ENCODE results near the gene ARF5.

The ARF5 gene

GRCh38 chr7:127578711-127579275 is 9.4 kb upstream of the ARF5 start:
- Histone ChIP-seq H2AFZ (ENCODE audit: low read depth, low read length) (no peak overlapping the region), H3K36me3 (ENCODE audit: insufficient read depth, low read length) (peaks cover 48% of the 10 kb centered on the region), H3K4me1 (ENCODE audit: insufficient read depth, low read length) (peaks cover 14% of the 10 kb centered on the region), H3K4me3 (ENCODE audit: low read length) (no peak overlapping the region), H3K27me3 (ENCODE audit: insufficient read depth, low read length) (no peaks in the 10 kb centered on the region), H3K9me3 (ENCODE audit: low read length) (no peaks in the 10 kb centered on the region)

DNA sequence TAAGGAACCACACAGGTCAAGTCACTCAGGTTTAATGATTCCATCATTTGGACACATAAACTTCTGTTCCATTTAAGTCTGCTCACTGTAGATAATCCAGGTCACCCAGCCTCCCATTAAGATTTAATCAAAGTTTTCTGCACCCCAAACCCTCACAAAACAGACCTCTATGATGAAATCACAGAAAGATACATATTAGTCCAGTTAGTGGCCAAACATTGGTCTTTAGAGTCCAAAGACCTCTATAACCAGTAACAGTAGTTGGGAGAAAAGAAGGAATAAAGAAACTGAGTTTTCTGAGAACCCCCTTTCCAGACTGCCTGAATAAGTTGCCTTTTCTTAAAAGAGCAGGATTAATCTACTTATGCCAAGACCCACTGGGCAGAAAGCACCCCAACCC is 7.6 kb upstream of the ARF5 start:
- Histone ChIP-seq H3K36me3 (ENCODE audit: insufficient read depth, low read length) (peaks cover 51% of the 10 kb centered on the region), H3K4me3 (ENCODE audit: low read length) (no peak overlapping the region), H3K4me1 (ENCODE audit: insufficient read depth, low read length) (peaks cover 26% of the 10 kb centered on the region), H3K9me3 (ENCODE audit: low read length) (no peaks in the 10 kb centered on the region), H2AFZ (ENCODE audit: low read depth, low read length) (no peak overlapping the region), H3K27me3 (ENCODE audit: insufficient read depth, low read length) (no peaks in the 10 kb centered on the region)

GRCh38 chr7:127581716-127582115 is 6.5 kb upstream of the ARF5 start:
- Histone ChIP-seq H3K27me3 (ENCODE audit: insufficient read depth, low read length) (no peaks in the 10 kb centered on the region), H3K4me1 (ENCODE audit: insufficient read depth, low read length) (peaks cover 28% of the 10 kb centered on the region), H3K9me3 (ENCODE audit: low read length) (no peaks in the 10 kb centered on the region), H2AFZ (ENCODE audit: low read depth, low read length) (no peak overlapping the region), H3K36me3 (ENCODE audit: insufficient read depth, low read length) (peaks cover 51% of the 10 kb centered on the region), H3K4me3 (ENCODE audit: low read length) (no peak overlapping the region)

- Histone ChIP-seq H3K36me3 (ENCODE audit: insufficient read depth, low read length) (peaks cover 51% of the 10 kb centered on the region), H3K27me3 (ENCODE audit: insufficient read depth, low read length) (no peaks in the 10 kb centered on the region), H2AFZ (ENCODE audit: low read depth, low read length) (no peak overlapping the region), H3K4me1 (ENCODE audit: insufficient read depth, low read length) (peaks cover 28% of the 10 kb centered on the region), H3K4me3 (ENCODE audit: low read length) (no peak overlapping the region), H3K9me3 (ENCODE audit: low read length) (no peaks in the 10 kb centered on the region)
Measured at GRCh38 chr7:127582361-127582760, 5.8 kb upstream of the ARF5 start.

- Histone ChIP-seq H3K36me3 (ENCODE audit: insufficient read depth, low read length) (peaks cover 46% of the 10 kb centered on the region), H2AFZ (ENCODE audit: low read depth, low read length) (no peak overlapping the region), H3K4me1 (ENCODE audit: insufficient read depth, low read length) (peaks cover 38% of the 10 kb centered on the region), H3K27me3 (ENCODE audit: insufficient read depth, low read length) (no peaks in the 10 kb centered on the region), H3K4me3 (ENCODE audit: low read length) (peak overlapping the region; percentile 63), H3K9me3 (ENCODE audit: low read length) (no peaks in the 10 kb centered on the region)
Measured at GRCh38 chr7:127584648-127585043, 3.6 kb upstream of the ARF5 start.

- Histone ChIP-seq H2AFZ (ENCODE audit: low read depth, low read length) (peak within 1 kb of the TSS; percentile 39), H3K27me3 (ENCODE audit: insufficient read depth, low read length) (no peaks in the 10 kb centered on the region), H3K4me1 (ENCODE audit: insufficient read depth, low read length) (peaks cover 39% of the 10 kb centered on the region), H3K9me3 (ENCODE audit: low read length) (no peaks in the 10 kb centered on the region), H3K36me3 (ENCODE audit: insufficient read depth, low read length) (peaks cover 44% of the 10 kb centered on the region), H3K4me3 (ENCODE audit: low read length) (peak within 1 kb of the TSS; percentile 63)
Measured at GRCh38 chr7:127585044-127585953, 2.9 kb upstream of the ARF5 start, which contains the start of gene GCC1. GCC1 (minus strand) TSS chr7:127585596; CDS start chr7:127585182, 414 bp downstream.

GRCh38 chr7:127586346-127586745 is 1.9 kb upstream of the ARF5 start:
- H3K27me3 ChIP-seq (ENCODE audit: insufficient read depth, low read length), result no peaks in the 10 kb centered on the region
- no peak overlapping the region for H3K4me3 ChIP-seq (ENCODE audit: low read length)
- no peak overlapping the region for H2AFZ ChIP-seq (ENCODE audit: low read depth, low read length)
- no peaks in the 10 kb centered on the region for H3K9me3 ChIP-seq (ENCODE audit: low read length)
- peaks cover 44% of the 10 kb centered on the region for H3K36me3 ChIP-seq (ENCODE audit: insufficient read depth, low read length)
- peaks cover 39% of the 10 kb centered on the region for H3K4me1 ChIP-seq (ENCODE audit: insufficient read depth, low read length)

DNA sequence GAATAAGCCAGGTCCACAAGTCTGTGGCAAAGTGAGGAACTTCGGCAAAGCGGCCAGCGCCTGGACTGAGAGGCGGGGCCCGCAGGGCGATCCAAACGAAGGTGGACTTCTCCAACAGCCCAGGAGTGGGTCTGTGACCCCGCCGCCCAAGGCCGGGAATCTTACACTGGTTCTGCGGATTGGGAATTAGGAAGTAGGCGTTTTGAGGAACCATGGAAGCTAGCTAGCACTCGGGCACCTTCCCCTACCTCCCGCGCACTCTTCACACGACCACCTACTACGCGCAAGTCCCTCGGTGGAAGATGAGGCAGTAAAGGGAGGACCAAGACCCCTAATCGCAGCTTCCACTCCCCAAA is 570 bp upstream of the ARF5 start:
- H3K4me1 ChIP-seq (ENCODE audit: insufficient read depth, low read length), result peaks cover 32% of the 10 kb centered on the region
- no peaks in the 10 kb centered on the region for H3K27me3 ChIP-seq (ENCODE audit: insufficient read depth, low read length)
- H2AFZ ChIP-seq (ENCODE audit: low read depth, low read length), result peak overlapping the region; percentile 78
- H3K9me3 ChIP-seq (ENCODE audit: low read length), result no peaks in the 10 kb centered on the region
- peak overlapping the region; percentile 92 for H3K4me3 ChIP-seq (ENCODE audit: low read length)
- peaks cover 36% of the 10 kb centered on the region for H3K36me3 ChIP-seq (ENCODE audit: insufficient read depth, low read length)

- H3K9me3 ChIP-seq (ENCODE audit: low read length), result no peaks in the 10 kb centered on the region
- no peaks in the 10 kb centered on the region for H3K27me3 ChIP-seq (ENCODE audit: insufficient read depth, low read length)
- peak overlapping the region; percentile 92 for H3K4me3 ChIP-seq (ENCODE audit: low read length)
- peaks cover 24% of the 10 kb centered on the region for H3K36me3 ChIP-seq (ENCODE audit: insufficient read depth, low read length)
- H3K4me1 ChIP-seq (ENCODE audit: insufficient read depth, low read length), result peaks cover 24% of the 10 kb centered on the region
- H2AFZ ChIP-seq (ENCODE audit: low read depth, low read length), result peak overlapping the region; percentile 78
Measured at GRCh38 chr7:127588697-127589482, 679 bp downstream of the ARF5 start.

- Histone ChIP-seq H3K36me3 (ENCODE audit: insufficient read depth, low read length) (peaks cover 22% of the 10 kb centered on the region), H3K9me3 (ENCODE audit: low read length) (no peaks in the 10 kb centered on the region), H3K4me3 (ENCODE audit: low read length) (no peak overlapping the region), H3K4me1 (ENCODE audit: insufficient read depth, low read length) (peaks cover 14% of the 10 kb centered on the region), H2AFZ (ENCODE audit: low read depth, low read length) (no peak overlapping the region), H3K27me3 (ENCODE audit: insufficient read depth, low read length) (no peaks in the 10 kb centered on the region)
Measured at GRCh38 chr7:127589896-127590295, 1.7 kb downstream of the ARF5 start.

DNA sequence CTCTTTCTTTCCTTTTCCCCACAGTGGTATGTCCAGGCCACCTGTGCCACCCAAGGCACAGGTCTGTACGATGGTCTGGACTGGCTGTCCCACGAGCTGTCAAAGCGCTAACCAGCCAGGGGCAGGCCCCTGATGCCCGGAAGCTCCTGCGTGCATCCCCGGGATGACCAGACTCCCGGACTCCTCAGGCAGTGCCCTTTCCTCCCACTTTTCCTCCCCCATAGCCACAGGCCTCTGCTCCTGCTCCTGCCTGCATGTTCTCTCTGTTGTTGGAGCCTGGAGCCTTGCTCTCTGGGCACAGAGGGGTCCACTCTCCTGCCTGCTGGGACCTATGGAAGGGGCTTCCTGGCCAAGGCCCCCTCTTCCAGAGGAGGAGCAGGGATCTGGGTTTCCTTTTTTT is 3.0 kb downstream of the ARF5 start:
- Histone ChIP-seq H2AFZ (ENCODE audit: low read depth, low read length) (no peak overlapping the region), H3K27me3 (ENCODE audit: insufficient read depth, low read length) (no peaks in the 10 kb centered on the region), H3K4me3 (ENCODE audit: low read length) (no peak overlapping the region), H3K9me3 (ENCODE audit: low read length) (no peaks in the 10 kb centered on the region), H3K4me1 (ENCODE audit: insufficient read depth, low read length) (peaks cover 11% of the 10 kb centered on the region), H3K36me3 (ENCODE audit: insufficient read depth, low read length) (peaks cover 22% of the 10 kb centered on the region)

DNA sequence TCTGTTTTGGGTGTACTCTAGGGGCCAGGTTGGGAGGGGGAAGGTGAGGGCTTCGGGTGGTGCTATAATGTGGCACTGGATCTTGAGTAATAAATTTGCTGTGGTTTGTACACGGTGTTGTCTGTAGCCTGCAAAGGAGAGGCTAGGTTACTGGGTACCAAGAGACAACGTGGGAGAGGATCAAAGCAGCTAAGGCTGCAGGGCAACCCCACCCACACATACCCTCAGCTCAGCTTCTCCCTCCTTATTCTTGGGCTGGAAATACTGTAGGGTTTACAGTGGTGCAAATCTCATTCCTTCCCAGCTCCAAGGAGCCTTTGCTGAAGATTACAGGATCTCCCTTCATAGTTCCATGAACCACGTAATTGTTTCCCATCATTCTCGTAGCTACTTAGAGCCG is 3.4 kb downstream of the ARF5 start:
- Histone ChIP-seq H3K9me3 (ENCODE audit: low read length) (no peaks in the 10 kb centered on the region), H2AFZ (ENCODE audit: low read depth, low read length) (no peak overlapping the region), H3K4me1 (ENCODE audit: insufficient read depth, low read length) (peaks cover 11% of the 10 kb centered on the region), H3K4me3 (ENCODE audit: low read length) (no peak overlapping the region), H3K27me3 (ENCODE audit: insufficient read depth, low read length) (no peaks in the 10 kb centered on the region), H3K36me3 (ENCODE audit: insufficient read depth, low read length) (peaks cover 22% of the 10 kb centered on the region)

DNA sequence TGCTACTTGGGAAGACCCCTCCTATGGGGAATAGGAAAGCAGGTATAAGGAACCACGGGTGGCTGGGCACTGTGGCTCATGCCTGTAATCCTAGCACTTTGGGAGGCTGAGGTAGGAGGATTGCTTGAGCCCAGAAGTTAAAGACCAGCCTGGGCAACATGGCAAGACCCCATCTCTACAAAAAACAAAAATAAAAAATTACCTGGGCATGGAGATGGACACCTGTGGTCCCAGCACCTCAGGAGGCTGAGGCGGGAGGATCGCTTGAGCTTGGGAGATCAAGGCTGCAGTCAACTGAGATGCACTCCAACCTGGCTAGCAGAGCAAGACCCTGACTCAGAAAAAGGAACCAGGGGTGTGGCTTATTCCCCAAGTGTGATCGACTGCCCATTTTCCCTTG is 4.3 kb downstream of the ARF5 start:
- Histone ChIP-seq H3K36me3 (ENCODE audit: insufficient read depth, low read length) (peaks cover 22% of the 10 kb centered on the region), H3K4me3 (ENCODE audit: low read length) (no peak overlapping the region), H3K4me1 (ENCODE audit: insufficient read depth, low read length) (peaks cover 11% of the 10 kb centered on the region), H3K27me3 (ENCODE audit: insufficient read depth, low read length) (no peaks in the 10 kb centered on the region), H3K9me3 (ENCODE audit: low read length) (no peaks in the 10 kb centered on the region), H2AFZ (ENCODE audit: low read depth, low read length) (no peak overlapping the region)

Measured in neuron (in vitro differentiated cells).